BLaER1 (cell line): ENCODE results near the gene KHK.

Experiments used
- H3K27ac ChIP-seq: shearing (Covaris generic); formaldehyde crosslinking; 2 replicates; pipeline ENCODE4 v1.8.1; 2022
- H3K27me3 ChIP-seq: shearing (Covaris generic); formaldehyde crosslinking; 2 replicates; pipeline ENCODE4 v1.8.1; 2022
- H3K36me3 ChIP-seq: shearing (Covaris generic); formaldehyde crosslinking; 2 replicates; pipeline ENCODE4 v1.8.1; 2022
- H3K4me1 ChIP-seq: shearing (Covaris generic); formaldehyde crosslinking; 2 replicates; pipeline ENCODE4 v1.8.1; 2022
- H3K4me2 ChIP-seq: shearing (Covaris generic); formaldehyde crosslinking; 2 replicates; pipeline ENCODE4 v1.8.1; 2022
- H3K4me3 ChIP-seq: shearing (Covaris generic); formaldehyde crosslinking; 2 replicates; pipeline ENCODE4 v1.8.1; 2022
- H3K9ac ChIP-seq: shearing (Covaris generic); formaldehyde crosslinking; 2 replicates; pipeline ENCODE4 v1.8.1; 2022
- H3K9me3 ChIP-seq: shearing (Covaris generic); formaldehyde crosslinking; 2 replicates; pipeline ENCODE4 v1.8.1; 2022
- H4K20me1 ChIP-seq: shearing (Covaris generic); formaldehyde crosslinking; 2 replicates; pipeline ENCODE4 v1.8.1; 2022
- Cebpa-rat ChIP-seq: shearing (Covaris generic); IDR thresholded peaks from 2 replicates; pipeline ENCODE4 v1.8.1; 2022

Gene KHK

DNA sequence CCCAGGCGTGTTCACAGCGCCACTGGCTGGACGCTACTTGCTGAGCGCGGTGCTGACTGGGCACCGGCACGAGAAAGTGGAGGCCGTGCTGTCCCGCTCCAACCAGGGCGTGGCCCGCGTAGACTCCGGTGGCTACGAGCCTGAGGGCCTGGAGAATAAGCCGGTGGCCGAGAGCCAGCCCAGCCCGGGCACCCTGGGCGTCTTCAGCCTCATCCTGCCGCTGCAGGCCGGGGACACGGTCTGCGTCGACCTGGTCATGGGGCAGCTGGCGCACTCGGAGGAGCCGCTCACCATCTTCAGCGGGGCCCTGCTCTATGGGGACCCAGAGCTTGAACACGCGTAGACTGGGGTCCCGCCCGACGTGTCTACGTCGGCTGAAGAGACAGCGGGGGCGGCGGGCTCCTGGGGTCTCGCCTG lies 891 bp upstream of the KHK start:
- peaks cover 38% of the 10 kb centered on the region for H3K36me3 ChIP-seq
- H3K27ac ChIP-seq = peak overlapping the region; percentile 88
- H3K4me3 ChIP-seq = peak overlapping the region; percentile 75
- TF ChIP-seq Cebpa-rat = no peak
- H3K27me3 ChIP-seq = no peaks in the 10 kb centered on the region
- peak overlapping the region; percentile 88 for H3K9ac ChIP-seq
- H3K9me3 ChIP-seq = no peaks in the 10 kb centered on the region
- H3K4me1 ChIP-seq = peaks cover 91% of the 10 kb centered on the region
- H3K4me2 ChIP-seq = peak overlapping the region; percentile 100
- peaks cover 21% of the 10 kb centered on the region; the same call in 1 of the 2 replicates for H4K20me1 ChIP-seq

- Histone ChIP-seq H4K20me1 (peaks cover 21% of the 10 kb centered on the region; the same call in 1 of the 2 replicates), H3K36me3 (peaks cover 38% of the 10 kb centered on the region), H3K4me3 (peak overlapping the region; percentile 75), H3K9me3 (no peaks in the 10 kb centered on the region), H3K27me3 (no peaks in the 10 kb centered on the region), H3K4me1 (peaks cover 91% of the 10 kb centered on the region), H3K4me2 (peak overlapping the region; percentile 100), H3K27ac (peak overlapping the region; percentile 88), H3K9ac (peak overlapping the region; percentile 88)
- no peak for TF ChIP-seq Cebpa-rat
Measured at GRCh38 chr2:27086090-27086723, 365 bp upstream of the KHK start.

GRCh38 chr2:27087823-27088410 lies 1.3 kb downstream of the KHK start:
- Histone ChIP-seq H3K9me3 (no peaks in the 10 kb centered on the region), H3K27ac (no peak overlapping the region), H3K36me3 (peaks cover 24% of the 10 kb centered on the region), H3K4me2 (peak overlapping the region; percentile 100), H3K9ac (no peak overlapping the region), H3K4me1 (peaks cover 87% of the 10 kb centered on the region), H3K27me3 (no peaks in the 10 kb centered on the region), H3K4me3 (no peak overlapping the region), H4K20me1 (peaks cover 15% of the 10 kb centered on the region; the same call in 1 of the 2 replicates)
- no peak for TF ChIP-seq Cebpa-rat

DNA sequence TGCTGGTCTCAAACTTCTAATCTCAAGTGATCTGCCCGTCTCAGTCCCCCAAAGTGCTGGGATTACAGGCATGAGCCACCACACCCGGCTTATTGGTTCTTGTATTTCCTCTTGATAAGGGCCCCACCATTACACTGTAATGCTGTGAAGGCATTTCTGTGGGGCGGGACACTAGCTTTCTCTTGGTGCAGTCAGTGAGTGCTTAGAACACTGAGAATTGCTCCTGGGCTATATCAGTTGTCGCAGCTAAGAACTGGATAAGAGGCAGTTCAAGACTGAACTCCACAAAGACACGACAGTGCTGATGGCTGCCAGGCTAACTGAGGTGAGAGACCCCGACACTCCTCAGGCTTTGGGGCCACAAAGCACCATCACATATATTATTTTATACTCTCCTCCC lies 2.1 kb downstream of the KHK start:
- no peaks in the 10 kb centered on the region for H3K27me3 ChIP-seq
- H3K36me3 ChIP-seq = peaks cover 17% of the 10 kb centered on the region
- peaks cover 82% of the 10 kb centered on the region for H3K4me1 ChIP-seq
- H3K27ac ChIP-seq = no peak overlapping the region
- peaks cover 8% of the 10 kb centered on the region; the same call in 1 of the 2 replicates for H4K20me1 ChIP-seq
- peak overlapping the region; percentile 100 for H3K4me2 ChIP-seq
- no peaks in the 10 kb centered on the region for H3K9me3 ChIP-seq
- H3K4me3 ChIP-seq = no peak overlapping the region
- TF ChIP-seq Cebpa-rat = no peak
- no peak overlapping the region for H3K9ac ChIP-seq

GRCh38 chr2:27089111-27089954 lies 2.8 kb downstream of the KHK start:
- Histone ChIP-seq H3K4me2 (peak overlapping the region; percentile 100), H3K36me3 (peaks cover 10% of the 10 kb centered on the region), H3K9me3 (no peaks in the 10 kb centered on the region), H3K9ac (no peak overlapping the region), H4K20me1 (peaks cover 3% of the 10 kb centered on the region; the same call in 1 of the 2 replicates), H3K27me3 (no peaks in the 10 kb centered on the region), H3K4me1 (peaks cover 75% of the 10 kb centered on the region), H3K4me3 (no peak overlapping the region), H3K27ac (no peak overlapping the region)
- TF ChIP-seq Cebpa-rat = no peak

GRCh38 chr2:27091746-27092695 lies 5.4 kb downstream of the KHK start:
- Histone ChIP-seq H3K9me3 (no peaks in the 10 kb centered on the region), H3K36me3 (no peaks in the 10 kb centered on the region; the same call in 1 of the 2 replicates), H3K27ac (no peak overlapping the region), H3K27me3 (no peaks in the 10 kb centered on the region), H3K4me1 (peaks cover 63% of the 10 kb centered on the region), H3K9ac (no peak overlapping the region), H4K20me1 (no peaks in the 10 kb centered on the region), H3K4me3 (no peak overlapping the region), H3K4me2 (no peak overlapping the region)
- no peak for TF ChIP-seq Cebpa-rat

GRCh38 chr2:27092696-27093429 lies 6.3 kb downstream of the KHK start:
- Histone ChIP-seq H3K9me3 (no peaks in the 10 kb centered on the region), H4K20me1 (no peaks in the 10 kb centered on the region), H3K4me1 (peaks cover 55% of the 10 kb centered on the region), H3K36me3 (no peaks in the 10 kb centered on the region; the same call in 1 of the 2 replicates), H3K9ac (no peak overlapping the region), H3K4me3 (no peak overlapping the region), H3K27me3 (no peaks in the 10 kb centered on the region), H3K27ac (no peak overlapping the region), H3K4me2 (no peak overlapping the region)
- TF ChIP-seq Cebpa-rat = no peak

- no peak overlapping the region for H3K4me2 ChIP-seq
Measured at GRCh38 chr2:27093430-27094352, 7.1 kb downstream of the KHK start.

More at GRCh38 chr2:27093430-27094352, 7.1 kb downstream of the KHK start:
- peaks cover 50% of the 10 kb centered on the region for H3K4me1 ChIP-seq
- H3K4me3 ChIP-seq = no peak overlapping the region
- H3K27ac ChIP-seq = no peak overlapping the region
- H3K9ac ChIP-seq = no peak overlapping the region
- H3K9me3 ChIP-seq = no peaks in the 10 kb centered on the region
- no peak for TF ChIP-seq Cebpa-rat
- no peaks in the 10 kb centered on the region for H4K20me1 ChIP-seq
- no peaks in the 10 kb centered on the region for H3K27me3 ChIP-seq
- no peaks in the 10 kb centered on the region; the same call in 1 of the 2 replicates for H3K36me3 ChIP-seq
